ENCODE data around the gene SPDYE4.

SPDYE4 gene

DNA sequence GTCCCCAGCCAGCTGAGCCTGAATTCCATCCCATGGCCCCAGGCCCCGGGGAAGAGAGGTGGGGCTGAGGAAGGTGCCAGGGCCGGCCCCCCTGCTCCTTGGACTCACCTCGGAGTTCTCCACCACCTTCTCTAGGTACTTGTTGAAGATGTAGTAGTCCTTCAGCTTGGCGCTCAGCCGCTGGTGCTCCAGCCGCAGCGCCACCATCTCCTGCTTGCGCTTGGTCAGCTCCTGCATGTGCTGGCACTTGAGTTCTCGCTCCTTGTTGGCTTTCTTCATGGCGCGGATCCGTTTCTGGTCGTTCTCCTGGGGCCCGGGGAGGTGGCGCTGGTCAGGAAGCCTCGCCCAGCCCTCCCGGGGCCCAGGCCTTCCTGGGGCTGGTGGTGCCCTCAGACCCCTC lies 17.0 kb downstream of the SPDYE4 start:
- DNase-seq (ENCODE audit: low read depth): no peak

GRCh38 chr17:8740486-8740885 lies 17.9 kb downstream of the SPDYE4 start:
- DNase-seq (ENCODE audit: low read depth): no peak

- no peak for DNase-seq (ENCODE audit: low read depth)
Observed at GRCh38 chr17:8739097-8739496, 19.2 kb downstream of the SPDYE4 start.

DNA sequence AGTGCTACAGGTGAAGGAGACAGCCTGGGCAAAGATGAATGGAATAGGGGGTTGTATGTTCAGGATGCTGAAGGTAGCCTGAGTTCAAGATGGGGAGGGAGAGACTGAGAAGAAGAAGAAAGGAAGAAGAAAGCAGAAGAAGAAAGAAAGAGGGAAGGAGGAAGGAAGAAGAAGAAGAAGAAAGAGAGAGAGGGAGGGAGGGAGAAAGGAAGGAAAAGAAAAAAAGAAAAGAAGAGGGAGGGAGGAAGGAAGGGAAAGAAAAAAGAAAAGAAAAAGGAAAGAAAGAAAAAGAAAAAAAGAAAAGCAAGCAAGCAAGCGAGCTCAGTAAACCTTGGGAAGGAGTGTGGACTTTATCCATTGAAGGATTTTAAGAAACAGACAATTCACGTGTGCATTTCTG lies 21.6 kb downstream of the SPDYE4 start:
- DNase-seq (ENCODE audit: low read depth): no peak

DNA sequence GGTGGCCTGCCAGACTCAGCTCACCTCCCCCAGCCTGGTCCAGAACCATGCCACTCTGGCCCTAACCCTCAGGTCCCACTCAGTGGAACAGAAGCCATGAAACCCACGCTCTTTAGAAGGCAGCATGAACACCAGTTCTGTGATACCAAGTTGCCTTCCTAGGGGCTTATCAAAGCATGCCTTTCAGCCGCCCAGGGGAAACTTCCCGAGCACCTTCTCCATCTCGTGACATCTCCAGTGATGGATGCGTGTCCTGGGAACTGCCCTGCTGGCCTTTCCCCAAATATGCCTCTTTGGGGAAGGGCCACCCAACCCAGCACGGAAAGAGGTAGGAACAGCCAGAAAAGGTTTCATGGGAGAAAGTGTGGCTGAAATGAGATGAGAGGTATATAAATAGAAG lies 22.0 kb downstream of the SPDYE4 start:
- DNase-seq (ENCODE audit: low read depth): no peak

- no peak for DNase-seq (ENCODE audit: low read depth)
Observed at GRCh38 chr17:8735336-8735939, 22.9 kb downstream of the SPDYE4 start.

GRCh38 chr17:8734876-8735275 lies 23.5 kb downstream of the SPDYE4 start:
- DNase-seq (ENCODE audit: low read depth): no peak

DNA sequence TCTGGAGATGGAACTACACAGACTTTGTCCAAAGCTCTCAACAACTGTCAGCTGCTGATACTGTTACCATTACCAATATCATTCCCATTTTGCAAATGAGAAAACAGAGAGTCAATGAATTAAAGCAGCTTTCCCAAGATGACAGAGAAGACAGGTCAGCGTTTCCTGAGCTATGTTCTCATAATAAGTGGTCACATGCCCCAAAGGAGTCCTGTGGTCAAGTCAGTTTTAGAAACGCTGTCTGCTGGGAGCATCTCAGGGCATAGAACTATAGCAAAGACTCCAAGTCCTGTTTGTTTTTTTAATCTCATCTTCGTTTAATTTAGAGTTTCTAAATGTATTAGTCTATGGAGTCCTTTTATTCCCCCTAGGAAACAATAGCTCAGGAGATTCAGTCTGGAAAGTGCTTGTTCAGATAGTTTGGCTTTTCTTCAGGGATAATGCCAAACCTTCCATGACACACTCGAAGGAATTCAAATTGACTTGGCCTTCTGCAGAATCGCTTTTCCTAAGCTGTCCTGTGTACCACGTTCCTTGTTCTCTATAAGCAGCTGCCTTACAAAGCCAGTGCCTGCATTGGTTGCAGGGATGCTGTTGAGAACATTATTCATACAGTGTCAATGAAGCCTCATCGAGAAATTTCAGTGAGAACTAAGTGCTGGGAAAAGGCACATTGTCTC lies 25.8 kb downstream of the SPDYE4 start:
- DNase-seq (ENCODE audit: low read depth): no peak

DNA sequence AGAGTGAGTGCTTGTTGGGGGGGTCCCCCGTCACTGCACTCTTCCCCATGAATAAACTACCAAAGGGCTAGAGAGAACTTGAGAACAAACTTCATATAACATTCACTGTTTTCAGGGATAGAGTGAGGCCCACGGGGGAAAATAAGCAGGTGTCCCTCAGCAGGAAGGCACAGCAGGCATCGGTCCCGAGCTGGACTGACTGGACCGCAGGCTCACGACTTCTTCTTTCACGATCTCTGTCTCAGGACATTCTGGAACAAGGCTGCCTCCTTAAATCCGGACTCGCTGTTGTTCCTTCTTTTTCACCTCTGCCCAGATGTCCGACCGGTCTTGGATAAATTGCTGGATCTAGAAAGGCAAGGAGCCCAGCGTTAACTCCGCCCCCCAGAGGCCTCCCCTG lies 28.5 kb downstream of the SPDYE4 start:
- no peak for DNase-seq (ENCODE audit: low read depth)

DNA sequence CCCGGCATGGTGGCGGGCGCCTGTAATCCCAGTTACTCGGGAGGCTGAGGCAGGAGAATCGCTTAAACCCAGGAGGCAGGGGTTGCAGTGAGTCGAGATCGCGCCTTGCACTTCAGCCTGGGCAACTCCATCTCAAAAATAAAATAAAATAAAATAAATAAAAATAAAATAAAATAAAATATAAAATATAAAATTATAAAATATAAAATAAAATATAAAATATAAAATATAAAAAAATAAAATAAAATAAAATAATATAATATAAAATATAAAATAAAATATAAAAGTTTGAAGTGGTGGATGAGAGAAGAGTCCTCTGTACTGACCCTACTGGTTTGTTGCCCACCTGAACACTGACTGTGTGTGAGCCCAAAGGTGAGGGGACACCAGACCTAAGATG lies 28.9 kb downstream of the SPDYE4 start:
- DNase-seq (ENCODE audit: low read depth): no peak

GRCh38 chr17:8728971-8729370 lies 29.4 kb downstream of the SPDYE4 start:
- no peak for DNase-seq (ENCODE audit: low read depth)

GRCh38 chr17:8728251-8728938 lies 30.0 kb downstream of the SPDYE4 start:
- DNase-seq (ENCODE audit: low read depth): no peak

DNA sequence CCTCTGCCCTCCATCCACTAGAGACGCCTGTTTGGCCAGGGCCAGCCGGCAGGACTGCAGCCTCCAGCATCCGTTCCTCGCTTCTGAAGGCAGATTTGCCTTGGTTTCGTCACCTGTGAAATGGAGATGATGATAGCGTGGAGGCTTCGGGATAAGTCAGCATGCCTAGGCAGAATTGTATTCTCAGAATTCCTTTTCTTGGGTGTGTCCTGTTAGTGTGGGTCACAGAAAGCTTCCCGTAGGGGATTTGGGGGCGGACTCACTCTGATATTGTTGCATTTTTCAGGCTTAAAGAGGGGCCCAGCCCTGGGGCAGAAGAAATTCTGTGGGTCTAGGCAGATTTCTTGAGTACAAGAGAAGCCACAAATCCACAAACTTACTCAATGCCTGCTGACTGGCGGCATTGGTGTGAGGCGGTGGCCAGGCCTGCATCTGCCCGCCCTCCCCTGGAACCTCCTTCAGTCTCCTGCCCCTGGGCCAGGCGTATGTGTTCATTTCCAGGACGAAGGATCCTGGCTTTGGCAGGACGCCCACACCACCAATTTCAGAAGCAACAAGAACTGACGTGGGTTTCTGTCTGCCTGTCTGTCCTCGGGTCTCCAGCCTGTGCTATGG lies 31.3 kb downstream of the SPDYE4 start:
- DNase-seq (ENCODE audit: low read depth): no peak

DNA sequence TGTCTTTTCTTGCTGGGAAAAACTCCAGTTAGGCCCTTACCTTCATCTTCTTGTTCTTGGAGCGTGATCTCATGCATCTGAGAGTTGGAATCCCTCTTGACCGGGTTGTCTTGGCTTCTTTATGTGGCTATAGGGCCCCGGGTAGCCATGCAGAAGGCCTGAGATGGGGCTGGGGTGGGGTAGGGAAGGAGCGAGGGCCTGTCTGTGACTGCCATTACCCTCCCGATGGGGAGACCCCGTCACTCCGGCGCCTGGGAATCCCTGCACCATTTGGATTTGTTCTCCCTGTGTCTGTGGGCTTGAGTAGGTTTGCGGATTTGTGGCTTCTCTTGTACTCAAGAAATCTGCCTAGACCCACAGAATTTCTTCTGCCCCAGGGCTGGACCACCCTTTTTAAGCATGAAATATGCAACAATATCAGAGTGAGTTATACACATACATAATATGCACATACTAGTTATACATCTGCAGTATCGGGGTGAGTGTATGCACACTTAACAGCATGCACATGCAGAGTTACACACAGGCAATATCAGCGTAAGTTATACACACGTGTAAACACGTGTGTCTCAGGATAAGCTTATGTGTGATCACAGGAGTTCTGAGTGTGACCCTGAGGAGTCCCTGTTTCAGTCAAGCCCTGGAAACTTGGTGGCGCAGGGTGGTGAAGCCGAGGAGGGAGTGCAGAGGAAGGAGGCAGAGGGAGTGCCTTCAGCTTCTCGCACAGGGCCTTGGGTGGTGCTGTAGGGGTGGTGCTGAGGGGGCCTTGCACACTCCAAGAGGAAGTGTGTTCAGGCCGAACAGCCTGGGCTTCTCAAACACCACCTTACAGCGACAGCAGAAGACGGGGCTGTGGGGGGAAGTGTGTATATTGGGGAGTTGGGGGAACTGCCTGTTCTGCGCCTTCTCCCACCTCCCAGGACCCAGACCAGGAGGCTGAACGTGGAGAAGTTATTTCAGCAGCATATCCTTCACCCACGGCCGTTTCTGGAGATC lies 32.2 kb downstream of the SPDYE4 start:
- no peak for DNase-seq (ENCODE audit: low read depth)

GRCh38 chr17:8724451-8724850 lies 33.9 kb downstream of the SPDYE4 start:
- DNase-seq (ENCODE audit: low read depth): no peak

DNA sequence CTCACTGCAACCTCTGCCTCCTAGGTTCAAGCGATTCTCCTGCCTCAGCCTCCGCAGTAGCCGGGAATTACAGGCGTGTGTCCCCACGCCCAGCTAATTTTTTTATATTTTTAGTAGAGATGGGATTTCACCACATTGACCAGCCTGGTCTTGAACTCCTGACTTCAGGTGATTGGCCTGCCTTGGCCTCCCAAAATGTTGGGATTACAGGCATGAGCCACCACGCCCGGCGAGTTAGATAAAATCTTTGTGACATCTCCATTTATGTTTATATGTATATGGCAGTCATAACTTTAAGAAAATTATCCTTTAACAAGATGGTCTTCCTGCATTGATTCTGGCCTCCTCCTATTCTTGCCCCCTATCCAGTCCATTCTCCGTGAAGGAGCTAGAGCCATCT lies 37.8 kb downstream of the SPDYE4 start:
- DNase-seq (ENCODE audit: low read depth): no peak

DNA sequence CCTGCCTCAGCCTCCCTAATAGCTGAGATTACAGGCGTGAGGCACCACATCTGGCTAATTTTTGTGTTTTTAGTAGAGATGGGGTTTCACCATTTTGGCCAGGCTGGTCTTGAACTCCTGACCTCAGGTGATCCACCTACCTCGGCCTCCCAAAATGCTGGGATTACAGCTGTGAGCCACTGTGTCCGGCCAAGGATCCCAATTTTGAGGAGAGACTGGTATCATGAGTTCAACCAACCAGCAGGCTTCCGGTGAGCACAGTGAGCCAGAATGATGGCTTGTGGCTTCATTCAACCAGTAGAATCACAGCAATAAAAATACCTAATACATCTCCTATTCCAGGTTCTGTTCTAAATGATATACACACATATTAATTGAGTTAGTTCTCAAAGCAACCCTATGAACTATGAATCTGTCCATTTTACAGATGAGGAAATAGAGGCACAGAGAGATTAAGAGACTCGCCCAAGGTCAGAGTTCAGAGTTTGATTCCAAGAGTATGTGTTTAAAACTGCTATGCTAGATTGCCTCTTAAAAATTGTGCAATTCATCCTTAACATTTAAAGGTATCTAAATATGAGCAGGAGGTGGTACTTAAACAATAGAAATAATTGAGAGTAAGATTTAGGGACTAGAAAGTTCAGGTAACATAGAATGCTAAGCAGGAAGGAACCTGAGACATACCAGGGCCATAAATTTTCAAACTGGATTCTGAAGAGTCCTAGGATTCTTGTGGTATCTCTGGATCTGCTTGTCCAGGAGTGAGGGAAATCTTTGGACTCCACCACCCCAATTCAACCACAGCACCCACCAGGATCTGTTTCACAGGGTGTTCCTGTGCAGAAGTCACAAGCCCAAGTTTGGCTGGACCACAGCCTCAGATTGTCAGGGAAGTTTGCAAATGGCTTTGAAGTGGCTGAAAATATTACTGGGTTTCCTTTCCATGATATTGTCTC lies 38.8 kb downstream of the SPDYE4 start:
- DNase-seq (ENCODE audit: low read depth): no peak

GRCh38 chr17:8718001-8718563 lies 40.3 kb downstream of the SPDYE4 start:
- DNase-seq (ENCODE audit: low read depth): no peak

DNA sequence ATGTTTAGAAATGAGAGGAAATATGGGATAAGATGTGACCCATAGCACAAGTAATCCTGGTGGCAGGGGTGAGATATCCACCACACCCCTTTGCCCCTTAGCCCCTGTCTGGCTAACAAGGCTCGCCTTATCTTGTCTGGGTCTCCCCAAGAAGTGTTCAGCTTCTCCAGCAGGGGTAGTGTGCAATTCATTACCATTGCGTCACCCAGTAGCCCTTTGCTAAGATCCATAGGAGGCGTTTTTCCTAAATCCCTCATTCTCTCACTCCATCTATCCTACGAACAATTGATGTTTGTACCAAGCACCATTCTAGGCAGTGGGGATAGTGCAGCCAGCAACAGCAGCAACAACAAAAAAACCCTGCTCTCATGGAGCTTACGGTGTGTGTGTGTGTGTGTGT lies 44.5 kb downstream of the SPDYE4 start:
- no peak for DNase-seq (ENCODE audit: low read depth)

GRCh38 chr17:8713315-8713714 lies 45.0 kb downstream of the SPDYE4 start:
- DNase-seq (ENCODE audit: low read depth): no peak

All from HS-27A (cell line).